Suprapubic skin (tissue), 4 donors: ENCODE measurements around the gene AURKA. TPM values are rescaled to one million over a fixed set of nuclear protein-coding genes. Genes with fewer than 3 reads are reported as not detected.

Experiments
- DNase-seq, 2 donors: peaks; one replicate each; pipeline ENCODE4 v3.0.0-alpha.2; 2019; ENCODE audit warnings: low spot score in 2 of 2
- H3K27ac ChIP-seq: fragments of 200-600 bp; sonication (generic); one replicate; pipeline ENCODE4 v1.5.1; 2019
- H3K27me3 ChIP-seq: fragments of 200-600 bp; sonication (generic); one replicate; pipeline ENCODE4 v1.5.1; 2019
- H3K36me3 ChIP-seq: fragments of 200-600 bp; sonication (generic); one replicate; pipeline ENCODE4 v1.5.1; 2019
- H3K4me1 ChIP-seq: fragments of 200-600 bp; sonication (generic); one replicate; pipeline ENCODE4 v1.5.1; 2019
- H3K4me3 ChIP-seq: fragments of 200-600 bp; sonication (generic); one replicate; pipeline ENCODE4 v1.5.1; 2019; ENCODE audit warnings: mild to moderate bottlenecking
- H3K9me3 ChIP-seq: fragments of 200-600 bp; sonication (generic); one replicate; pipeline ENCODE4 v1.5.1; 2019
- CTCF ChIP-seq, 2 donors: fragments of 200-600 bp in 1 of 2; fragments of 450-650 bp in 1 of 2; sonication (generic) in 1 of 2; IDR thresholded peaks; one replicate each; pipeline ENCODE4 v1.5.1; 2016 to 2019; ENCODE audit warnings: antibody characterized with exemption in 2 of 2, mild to moderate bottlenecking in 1 of 2, moderate library complexity in 1 of 2
- EP300 ChIP-seq: sonication (generic); formaldehyde crosslinking; IDR thresholded peaks from one replicate; pipeline ENCODE4 v1.6.1; 2017; ENCODE audit warnings: antibody characterized with exemption
- POLR2A ChIP-seq, 2 donors: fragments of 450-650 bp; IDR thresholded peaks; one replicate each; pipeline ENCODE4 v1.6.1; 2017; ENCODE audit warnings: antibody characterized with exemption in 2 of 2, mild to moderate bottlenecking in 2 of 2, moderate library complexity in 2 of 2
- POLR2AphosphoS5 ChIP-seq, 3 donors: sonication (generic); formaldehyde crosslinking; IDR thresholded peaks; one replicate each; pipeline ENCODE4 v1.6.1; 2017; ENCODE audit warnings: antibody characterized with exemption in 3 of 3
- WGBS: methylation state at CpG from one replicate; pipeline ENCODE4 v1.1.5; 2018; 5-methylcytosine and 5-hydroxymethylcytosine counted together
- total RNA-seq, 4 donors: library from RNA; depleted of rRNA; stranded (reverse); fragments of >200 nt; gene quantifications; one replicate each; pipeline ENCODE4 v1.1.0, GENCODE V29; 2016

Gene AURKA
- total RNA-seq, 4 donors from 2014 or later: 2.1 to 5.7 (median 2.5) TPM

GRCh38 chr20:56417911-56418310, 25.9 kb upstream of the AURKA start:
- no peaks in the 10 kb centered on the region for H3K27me3 ChIP-seq
- peak overlapping the region; percentile 47 for H3K27ac ChIP-seq
- no peaks in the 10 kb centered on the region for H3K36me3 ChIP-seq
- H3K4me3 ChIP-seq: no peak overlapping the region
- H3K4me1 ChIP-seq: peaks cover 14% of the 10 kb centered on the region
- no peaks in the 10 kb centered on the region for H3K9me3 ChIP-seq
- WGBS: 90% methylated on average over 4 of the region's 4 CpGs
- no peak for TF ChIP-seq POLR2AphosphoS5 (IDR thresholded peaks at IDR 0.05)
- TF ChIP-seq EP300: no peak
- TF ChIP-seq CTCF (IDR thresholded peaks at IDR 0.05): no peak
- TF ChIP-seq POLR2A (IDR thresholded peaks at IDR 0.05): no peak
- no peak for DNase-seq

DNA sequence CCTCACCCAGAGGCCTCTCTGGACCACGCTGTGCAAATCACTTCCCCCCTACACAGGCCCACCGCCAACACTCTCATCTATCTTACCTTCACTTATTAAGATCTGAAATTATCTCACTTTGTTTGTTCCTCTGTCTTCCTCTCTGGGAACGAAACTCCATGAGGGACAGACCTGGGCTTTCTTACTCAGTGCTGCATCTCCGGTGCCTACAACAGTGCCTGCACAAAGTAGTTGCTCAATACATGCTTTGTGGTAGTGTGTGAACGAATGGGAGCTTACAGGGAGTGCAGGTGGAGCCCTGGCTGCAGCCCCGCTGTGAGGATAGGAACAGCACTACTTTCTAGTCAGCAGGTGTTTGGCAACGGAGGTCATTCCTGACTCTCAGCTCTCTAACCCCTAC, 25.4 kb upstream of the AURKA start:
- no peaks in the 10 kb centered on the region for H3K27me3 ChIP-seq
- H3K36me3 ChIP-seq: no peaks in the 10 kb centered on the region
- TF ChIP-seq POLR2AphosphoS5 (IDR thresholded peaks at IDR 0.05) (no peak), POLR2A (IDR thresholded peaks at IDR 0.05) (no peak)
- no peak overlapping the region for H3K4me3 ChIP-seq
- H3K27ac ChIP-seq: peak overlapping the region; percentile 47
- H3K4me1 ChIP-seq: peaks cover 13% of the 10 kb centered on the region
- DNase-seq: no peak
- 94% methylated on average over 7 of the region's 7 CpGs for WGBS
- H3K9me3 ChIP-seq: no peaks in the 10 kb centered on the region

GRCh38 chr20:56414842-56415765, 23.1 kb upstream of the AURKA start:
- no peak overlapping the region for H3K4me3 ChIP-seq
- WGBS: 86% methylated on average over 12 of the region's 12 CpGs
- H3K27ac ChIP-seq: no peak overlapping the region

GRCh38 chr20:56412949-56413348, 20.9 kb upstream of the AURKA start:
- H3K27me3 ChIP-seq: no peaks in the 10 kb centered on the region
- peaks cover 1% of the 10 kb centered on the region for H3K36me3 ChIP-seq
- WGBS: 91% methylated on average over 3 of the region's 3 CpGs
- H3K27ac ChIP-seq: peak overlapping the region; percentile 57
- peaks cover 9% of the 10 kb centered on the region for H3K4me1 ChIP-seq
- TF ChIP-seq CTCF (IDR thresholded peaks at IDR 0.05) (no peak), POLR2A (IDR thresholded peaks at IDR 0.05) (no peak), EP300 (no peak), POLR2AphosphoS5 (IDR thresholded peaks at IDR 0.05) (no peak)
- peak overlapping the region; percentile 32 for H3K4me3 ChIP-seq
- DNase-seq: no peak
- no peaks in the 10 kb centered on the region for H3K9me3 ChIP-seq

More at GRCh38 chr20:56414842-56415765, 23.1 kb upstream of the AURKA start:
- Histone ChIP-seq H3K4me1 (peaks cover 14% of the 10 kb centered on the region), H3K27me3 (no peaks in the 10 kb centered on the region), H3K9me3 (no peaks in the 10 kb centered on the region), H3K36me3 (no peaks in the 10 kb centered on the region)
- TF ChIP-seq POLR2A (IDR thresholded peaks at IDR 0.05): no peak
- no peak for TF ChIP-seq CTCF (IDR thresholded peaks at IDR 0.05)
- TF ChIP-seq EP300: no peak
- TF ChIP-seq POLR2AphosphoS5 (IDR thresholded peaks at IDR 0.05): no peak
- DNase-seq: no peak

DNA sequence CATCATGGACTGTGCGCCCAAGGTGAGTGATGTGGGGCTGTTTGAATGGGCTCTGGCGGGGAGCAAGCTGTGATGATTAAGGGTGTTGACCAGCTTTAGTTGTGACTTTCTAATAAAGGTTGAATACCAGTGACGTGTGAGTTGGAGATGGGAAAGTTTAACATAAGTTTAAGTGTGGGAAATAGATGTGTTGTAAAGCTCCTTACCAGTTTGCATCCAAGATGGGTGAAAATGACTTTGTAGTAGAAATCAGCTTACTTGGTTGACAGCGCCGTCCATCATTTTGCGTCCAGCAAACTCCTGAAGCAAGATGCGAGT, 20.4 kb upstream of the AURKA start:
- peak overlapping the region; percentile 32 for H3K4me3 ChIP-seq
- TF ChIP-seq EP300: no peak
- TF ChIP-seq POLR2AphosphoS5 (IDR thresholded peaks at IDR 0.05): no peak
- no peak for TF ChIP-seq CTCF (IDR thresholded peaks at IDR 0.05)
- no peak for TF ChIP-seq POLR2A (IDR thresholded peaks at IDR 0.05)
- H3K36me3 ChIP-seq: peaks cover 6% of the 10 kb centered on the region
- H3K27ac ChIP-seq: peak overlapping the region; percentile 57
- peaks cover 8% of the 10 kb centered on the region for H3K4me1 ChIP-seq
- no peaks in the 10 kb centered on the region for H3K9me3 ChIP-seq
- no peak for DNase-seq
- 90% methylated on average over 7 of the region's 7 CpGs for WGBS
- H3K27me3 ChIP-seq: no peaks in the 10 kb centered on the region
